HEK293 (cell line): ENCODE measurements around the gene SYNDIG1.

Experiments used
- GLI2 ChIP-seq: fragments of 450-650 bp; formaldehyde crosslinking; IDR thresholded peaks from 2 replicates; pipeline ENCODE4; 2017; ENCODE audit warnings: missing biosample characterization, missing genetic modification characterization, low read depth, borderline replicate concordance
- GLI4 ChIP-seq: fragments of 450-650 bp; formaldehyde crosslinking; IDR thresholded peaks from 2 replicates; pipeline ENCODE4 v1.5.1; 2016; ENCODE audit warnings: missing biosample characterization, missing genetic modification characterization
- HOXA7 ChIP-seq: sonication (generic); formaldehyde crosslinking; IDR thresholded peaks from 2 replicates; pipeline ENCODE4 v1.8.1; 2022; ENCODE audit warnings: missing genetic modification reagents, borderline replicate concordance
- INSM2 ChIP-seq: fragments of 450-650 bp; formaldehyde crosslinking; IDR thresholded peaks from 2 replicates; pipeline ENCODE4 v1.5.1; 2016; ENCODE audit warnings: missing biosample characterization, missing genetic modification characterization
- KLF1 ChIP-seq: fragments of 450-650 bp; formaldehyde crosslinking; IDR thresholded peaks from 2 replicates; pipeline ENCODE4 v1.5.1; 2016; ENCODE audit warnings: missing biosample characterization, missing genetic modification characterization
- PATZ1 ChIP-seq: fragments of 450-650 bp; formaldehyde crosslinking; IDR thresholded peaks from 2 replicates; pipeline ENCODE4 v1.5.1; 2016; ENCODE audit warnings: missing biosample characterization, missing genetic modification characterization
- PRDM10 ChIP-seq: fragments of 450-650 bp; formaldehyde crosslinking; IDR thresholded peaks from 2 replicates; pipeline ENCODE4 v1.5.1; 2016; ENCODE audit warnings: missing biosample characterization, missing genetic modification characterization
- SALL2 ChIP-seq: fragments of 450-650 bp; formaldehyde crosslinking; IDR thresholded peaks from 2 replicates; pipeline ENCODE4 v1.5.0; 2017; ENCODE audit warnings: missing biosample characterization, mild to moderate bottlenecking, missing genetic modification characterization, borderline replicate concordance
- ZFHX2 ChIP-seq: fragments of 450-650 bp; formaldehyde crosslinking; conservative IDR thresholded peaks from 2 replicates; pipeline ENCODE4 v1.5.1; 2016; ENCODE audit warnings: missing biosample characterization, missing genetic modification characterization
- ZNF133 ChIP-seq: fragments of 450-650 bp; formaldehyde crosslinking; IDR thresholded peaks from 2 replicates; pipeline ENCODE4 v1.5.1; 2016; ENCODE audit warnings: missing biosample characterization, missing genetic modification characterization
- ZNF138 ChIP-seq: fragments of 450-650 bp; formaldehyde crosslinking; IDR thresholded peaks from 2 replicates; pipeline ENCODE4 v1.5.1; 2016; ENCODE audit warnings: missing biosample characterization, missing genetic modification characterization, borderline replicate concordance
- ZNF24 ChIP-seq: fragments of 450-650 bp; formaldehyde crosslinking; IDR thresholded peaks from 2 replicates; pipeline ENCODE4 v1.5.1; 2016; ENCODE audit warnings: missing biosample characterization, missing genetic modification characterization
- ZNF26 ChIP-seq: fragments of 450-650 bp; formaldehyde crosslinking; IDR thresholded peaks from 2 replicates; pipeline ENCODE4 v1.5.1; 2016; ENCODE audit warnings: missing biosample characterization, missing genetic modification characterization
- ZNF274 ChIP-seq, 2 experiments: fragments of 200-500 bp in 1 of 2; fragments of 450-650 bp in 1 of 2; sonication (Bioruptor generic) in 1 of 2; formaldehyde crosslinking in 1 of 2; IDR thresholded peaks; 2 replicates each; pipeline versions ENCODE4 v1.5.1 to v1.6.1; 2014 to 2016; ENCODE audit warnings: borderline replicate concordance in 1 of 2, inconsistent platforms in 1 of 2, low read length in 1 of 2, missing biosample characterization in 1 of 2, missing genetic modification characterization in 1 of 2
- ZNF292 ChIP-seq: fragments of 450-650 bp; formaldehyde crosslinking; IDR thresholded peaks from 2 replicates; pipeline ENCODE4 v1.5.1; 2016; ENCODE audit warnings: low read depth, missing biosample characterization, missing genetic modification characterization, borderline replicate concordance
- ZNF311 ChIP-seq: fragments of 450-650 bp; formaldehyde crosslinking; IDR thresholded peaks from 2 replicates; pipeline ENCODE4 v1.5.1; 2017; ENCODE audit warnings: missing biosample characterization, missing genetic modification characterization, borderline replicate concordance
- ZNF335 ChIP-seq: fragments of 450-650 bp; formaldehyde crosslinking; conservative IDR thresholded peaks from 2 replicates; pipeline ENCODE4 v1.5.1; 2016; ENCODE audit warnings: missing biosample characterization, missing genetic modification characterization
- ZNF398 ChIP-seq: fragments of 450-650 bp; formaldehyde crosslinking; IDR thresholded peaks from 2 replicates; pipeline ENCODE4 v1.5.1; 2017; ENCODE audit warnings: missing biosample characterization, missing genetic modification characterization
- ZNF48 ChIP-seq: fragments of 450-650 bp; formaldehyde crosslinking; IDR thresholded peaks from 2 replicates; pipeline ENCODE4 v1.5.1; 2016; ENCODE audit warnings: missing biosample characterization, missing genetic modification characterization
- ZNF513 ChIP-seq: fragments of 450-650 bp; IDR thresholded peaks from 2 replicates; pipeline ENCODE4 v1.5.1; 2018; ENCODE audit warnings: missing biosample characterization, missing genetic modification characterization
- ZNF585B ChIP-seq: fragments of 450-650 bp; formaldehyde crosslinking; IDR thresholded peaks from 2 replicates; pipeline ENCODE4 v1.5.1; 2016; ENCODE audit warnings: missing biosample characterization, missing genetic modification characterization
- ZNF670 ChIP-seq: fragments of 450-650 bp; formaldehyde crosslinking; IDR thresholded peaks from 2 replicates; pipeline ENCODE4 v1.5.1; 2016; ENCODE audit warnings: missing biosample characterization, missing genetic modification characterization, low read depth
- ZNF692 ChIP-seq: fragments of 450-650 bp; formaldehyde crosslinking; IDR thresholded peaks from 2 replicates; pipeline ENCODE4 v1.5.1; 2016; ENCODE audit warnings: missing biosample characterization, missing genetic modification characterization
- ZSCAN16 ChIP-seq: fragments of 450-650 bp; formaldehyde crosslinking; IDR thresholded peaks from 2 replicates; pipeline ENCODE4 v1.5.1; 2016; ENCODE audit warnings: missing biosample characterization, missing genetic modification characterization

Gene SYNDIG1

GRCh38 chr20:24469116-24469893 lies at the start of gene SYNDIG1 (continued):
- TF ChIP-seq ZNF133 (tag by site-specific recombination): no peak
- TF ChIP-seq ZFHX2 (tag by site-specific recombination): peak; percentile 85
- no peak; the same call in none of the 2 replicates for TF ChIP-seq ZNF335 (tag by site-specific recombination)
- TF ChIP-seq ZNF585B (tag by site-specific recombination): no peak
- no peak for TF ChIP-seq ZNF398 (tag by site-specific recombination)
- TF ChIP-seq ZNF513: no peak
- no peak for TF ChIP-seq HOXA7 (CRISPR knock-in tag)
- no peak for TF ChIP-seq ZNF311 (tag by site-specific recombination)
- no peak for TF ChIP-seq INSM2 (tag by site-specific recombination)
- no peak for TF ChIP-seq GLI2 (tag by site-specific recombination)
- TF ChIP-seq ZNF292 (tag by site-specific recombination): no peak
- TF ChIP-seq ZNF26: no peak
- no peak for TF ChIP-seq KLF1 (tag by site-specific recombination)
- TF ChIP-seq ZNF274 (IDR thresholded peaks at IDR 0.05; ENCODE audit: low read length): no peak
- no peak for TF ChIP-seq ZNF274 (tag by site-specific recombination; IDR thresholded peaks at IDR 0.05; ENCODE audit: borderline replicate concordance)
- TF ChIP-seq ZNF24 (tag by site-specific recombination): no peak
- no peak for TF ChIP-seq ZSCAN16
- TF ChIP-seq PATZ1 (tag by site-specific recombination): peak; percentile 29; the same call in 1 of the 2 replicates
- no peak for TF ChIP-seq ZNF138 (tag by site-specific recombination)
- no peak for TF ChIP-seq SALL2 (tag by site-specific recombination)
- TF ChIP-seq GLI4 (tag by site-specific recombination): no peak
- no peak for TF ChIP-seq ZNF692 (tag by site-specific recombination)
- no peak for TF ChIP-seq ZNF670 (tag by site-specific recombination)
- TF ChIP-seq PRDM10 (tag by site-specific recombination): no peak
- no peak for TF ChIP-seq ZNF48 (tag by site-specific recombination)
